ENCODE data around the gene TK2. TPM values are rescaled to one million over a fixed set of nuclear protein-coding genes. Genes with fewer than 3 reads are reported as not detected.

Gene TK2
- polyA plus RNA-seq, 2 donors, result 5.9 to 8.3 TPM

DNA sequence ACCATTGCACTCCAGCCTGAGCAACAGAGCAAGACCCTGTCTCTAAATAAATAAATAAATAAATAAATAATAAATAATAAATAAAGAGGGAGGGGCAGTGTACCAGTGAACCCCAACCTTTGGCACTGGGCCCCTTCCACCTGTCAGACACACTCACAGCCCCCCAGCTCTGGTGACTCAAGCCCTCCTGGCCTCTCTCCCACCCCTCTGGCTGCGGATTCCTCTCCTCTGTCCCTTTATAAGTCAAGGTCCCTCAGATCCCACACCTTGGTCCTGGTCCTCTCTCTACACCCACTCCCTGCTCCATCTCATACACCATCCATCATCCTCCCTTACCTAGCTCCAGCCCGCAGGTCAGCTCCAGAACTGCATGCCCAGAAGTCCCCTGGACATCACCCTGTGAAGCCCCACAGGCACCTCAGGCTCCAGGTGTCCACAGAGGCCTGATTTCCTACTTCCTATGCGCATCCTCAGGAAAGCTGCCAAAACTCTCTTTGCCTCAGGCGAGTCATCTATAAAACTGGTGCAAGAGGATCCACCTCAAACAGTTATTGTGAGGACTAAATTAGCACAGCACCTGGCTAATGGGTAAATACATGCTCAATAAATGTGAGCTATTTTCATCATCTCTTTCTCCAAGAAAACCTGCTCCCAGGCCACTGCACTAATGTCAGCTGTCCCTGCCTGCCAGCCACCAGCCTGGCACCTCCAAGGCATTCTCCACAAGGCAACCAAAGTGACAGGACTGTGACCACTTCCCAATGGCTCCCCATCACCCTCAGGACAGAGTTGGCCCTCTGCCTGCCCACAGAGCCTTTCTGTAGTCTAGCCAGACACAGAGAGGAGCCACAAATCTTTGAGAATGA is 76.0 kb downstream of the TK2 start:
- no peaks in the 10 kb centered on the region for H3K36me3 ChIP-seq (ENCODE audit: control insufficient read depth in 2 of 2, insufficient read depth in 2 of 2, low read length in 1 of 2)
- H3K4me3 ChIP-seq (ENCODE audit: low read depth in 1 of 2, low read length in 2 of 2), result no peak overlapping the region
- no peaks in the 10 kb centered on the region for H3K9me3 ChIP-seq (ENCODE audit: control insufficient read depth in 2 of 2, insufficient read depth in 1 of 2, low read depth in 1 of 2, low read length in 1 of 2)
- H3K27ac ChIP-seq (ENCODE audit: low read depth in 2 of 2, low read length in 1 of 2), result no peak overlapping the region
- 63 to 73% methylated on average over 4 of the region's 4 CpGs for WGBS, 2 donors
- H3K27me3 ChIP-seq (ENCODE audit: control insufficient read depth in 1 of 2, insufficient read depth in 2 of 2, low read length in 2 of 2), result no peaks in the 10 kb centered on the region
- peaks cover 0 to 4% of the 10 kb centered on the region in 2 donors for H3K4me1 ChIP-seq (ENCODE audit: control insufficient read depth in 2 of 2, insufficient read depth in 2 of 2, low read length in 1 of 2)

DNA sequence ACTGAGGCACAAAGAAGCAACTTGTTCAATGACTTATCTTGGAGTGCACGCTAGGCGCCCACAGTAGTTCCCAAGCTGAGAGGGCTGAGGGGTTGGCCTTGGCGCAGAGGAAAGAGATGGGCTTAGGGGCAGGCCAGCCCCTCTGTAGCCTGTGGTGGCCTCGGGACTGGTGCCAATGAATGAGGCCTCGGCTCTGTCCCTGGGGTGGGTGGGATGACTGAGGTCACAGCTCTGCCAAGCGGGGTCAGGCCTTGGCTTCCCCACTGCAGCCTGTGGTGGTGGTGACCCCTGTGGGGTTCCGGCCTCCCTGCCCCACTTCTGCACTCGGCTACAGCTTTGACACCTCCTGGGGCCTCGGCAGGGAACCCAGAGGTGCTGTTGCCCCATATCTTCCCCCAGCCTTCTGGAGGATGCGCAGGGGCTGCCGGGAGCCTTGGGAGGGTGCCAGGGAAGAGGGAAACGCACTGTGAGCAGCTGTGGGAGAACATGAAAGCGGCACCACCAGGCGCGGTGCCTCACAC is 76.8 kb downstream of the TK2 start:
- Histone ChIP-seq H3K36me3 (ENCODE audit: control insufficient read depth in 2 of 2, insufficient read depth in 2 of 2, low read length in 1 of 2) (no peaks in the 10 kb centered on the region), H3K27me3 (ENCODE audit: control insufficient read depth in 1 of 2, insufficient read depth in 2 of 2, low read length in 2 of 2) (no peaks in the 10 kb centered on the region), H3K27ac (ENCODE audit: low read depth in 2 of 2, low read length in 1 of 2) (no peak overlapping the region), H3K4me3 (ENCODE audit: low read depth in 1 of 2, low read length in 2 of 2) (no peak overlapping the region), H3K4me1 (ENCODE audit: control insufficient read depth in 2 of 2, insufficient read depth in 2 of 2, low read length in 1 of 2) (no peaks in the 10 kb centered on the region), H3K9me3 (ENCODE audit: control insufficient read depth in 2 of 2, insufficient read depth in 1 of 2, low read depth in 1 of 2, low read length in 1 of 2) (no peaks in the 10 kb centered on the region)
- 82 to 88% methylated on average over 15 of the region's 15 CpGs for WGBS, 2 donors

DNA sequence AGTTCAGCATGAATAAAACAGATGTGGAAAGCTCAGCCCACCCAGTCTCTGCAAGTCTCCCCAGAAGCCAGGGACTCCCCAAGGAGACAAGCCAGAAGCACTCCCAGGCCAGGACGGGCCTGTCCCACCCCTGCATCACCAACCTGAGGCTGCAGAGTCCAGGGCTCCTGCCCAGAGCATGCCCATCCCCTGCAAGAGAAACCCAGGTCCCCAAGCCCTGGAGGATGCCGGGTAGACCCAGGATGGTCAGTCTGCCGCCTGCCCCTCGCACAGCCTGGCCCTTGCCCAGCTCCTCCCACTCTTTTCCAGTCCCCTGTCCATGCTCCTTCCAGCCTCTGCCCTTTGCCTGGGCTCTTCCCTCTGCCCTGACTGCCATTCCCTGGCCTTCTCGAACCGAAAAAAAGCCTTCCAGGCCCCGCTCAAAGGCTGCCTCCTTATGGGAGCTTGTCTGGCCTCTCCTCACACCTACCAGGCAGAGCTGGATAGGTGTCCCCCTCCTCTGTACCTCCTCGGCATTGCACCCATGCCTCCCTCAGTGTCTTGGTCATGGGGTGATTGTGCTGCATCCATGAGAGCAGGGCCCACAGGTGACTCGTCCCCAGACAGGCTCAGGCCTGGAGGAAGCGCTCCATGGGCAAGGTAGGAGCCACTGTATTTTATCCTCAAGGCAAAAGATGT is 78.1 kb downstream of the TK2 start:
- H3K4me1 ChIP-seq (ENCODE audit: control insufficient read depth in 2 of 2, insufficient read depth in 2 of 2, low read length in 1 of 2), result no peaks in the 10 kb centered on the region
- no peaks in the 10 kb centered on the region for H3K9me3 ChIP-seq (ENCODE audit: control insufficient read depth in 2 of 2, insufficient read depth in 1 of 2, low read depth in 1 of 2, low read length in 1 of 2)
- no peaks in the 10 kb centered on the region for H3K36me3 ChIP-seq (ENCODE audit: control insufficient read depth in 2 of 2, insufficient read depth in 2 of 2, low read length in 1 of 2)
- H3K4me3 ChIP-seq (ENCODE audit: low read depth in 1 of 2, low read length in 2 of 2), result no peak overlapping the region
- no peak overlapping the region for H3K27ac ChIP-seq (ENCODE audit: low read depth in 2 of 2, low read length in 1 of 2)
- H3K27me3 ChIP-seq (ENCODE audit: control insufficient read depth in 1 of 2, insufficient read depth in 2 of 2, low read length in 2 of 2), result no peaks in the 10 kb centered on the region
- WGBS, 2 donors, result 88 to 91% methylated on average over 10 of the region's 10 CpGs

DNA sequence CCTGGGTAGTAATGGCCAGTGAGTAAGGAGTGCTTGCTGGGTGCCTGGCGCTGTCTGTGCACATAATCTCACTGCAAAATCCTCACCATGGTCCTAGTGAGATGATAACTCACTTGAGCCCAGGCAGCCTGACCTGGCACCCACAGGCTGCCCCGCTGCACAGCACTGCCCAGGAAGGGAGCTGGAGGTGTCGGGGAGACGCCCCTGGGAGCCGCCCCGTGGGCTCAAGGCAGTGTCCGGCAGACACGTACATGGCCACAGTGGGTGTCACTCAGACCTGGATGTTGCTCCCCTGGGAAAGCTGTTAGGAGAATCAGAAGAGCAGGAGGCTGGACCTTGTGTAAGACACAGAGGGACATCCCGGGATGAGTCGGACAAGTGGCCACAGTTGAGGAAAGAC is 78.7 kb downstream of the TK2 start:
- no peaks in the 10 kb centered on the region for H3K36me3 ChIP-seq (ENCODE audit: control insufficient read depth in 2 of 2, insufficient read depth in 2 of 2, low read length in 1 of 2)
- H3K9me3 ChIP-seq (ENCODE audit: control insufficient read depth in 2 of 2, insufficient read depth in 1 of 2, low read depth in 1 of 2, low read length in 1 of 2), result no peaks in the 10 kb centered on the region
- 94 to 95% methylated on average over 10 of the region's 10 CpGs for WGBS, 2 donors
- H3K27ac ChIP-seq (ENCODE audit: low read depth in 2 of 2, low read length in 1 of 2), result no peak overlapping the region
- H3K4me3 ChIP-seq (ENCODE audit: low read depth in 1 of 2, low read length in 2 of 2), result no peak overlapping the region
- no peaks in the 10 kb centered on the region for H3K27me3 ChIP-seq (ENCODE audit: control insufficient read depth in 1 of 2, insufficient read depth in 2 of 2, low read length in 2 of 2)
- no peaks in the 10 kb centered on the region for H3K4me1 ChIP-seq (ENCODE audit: control insufficient read depth in 2 of 2, insufficient read depth in 2 of 2, low read length in 1 of 2)

DNA sequence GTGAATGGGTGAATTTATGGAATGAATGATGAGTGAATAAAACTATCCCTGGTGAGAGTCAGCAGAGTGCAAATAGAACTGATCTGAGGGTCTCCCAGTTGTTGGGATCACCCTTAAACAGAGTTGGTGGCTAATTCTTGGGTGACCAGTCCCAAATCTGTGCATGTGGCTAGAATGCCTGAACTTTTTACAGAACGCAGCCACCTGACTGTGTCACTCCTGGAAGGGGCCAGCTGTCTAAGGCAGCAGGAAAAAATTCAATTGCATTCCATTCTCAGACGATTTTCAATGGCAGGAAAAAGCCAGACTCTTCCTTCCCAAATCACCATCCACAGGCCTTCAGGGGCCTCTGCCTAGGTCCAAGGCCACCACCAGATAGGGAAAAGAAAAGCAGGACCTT is 79.4 kb downstream of the TK2 start:
- no peaks in the 10 kb centered on the region for H3K9me3 ChIP-seq (ENCODE audit: control insufficient read depth in 2 of 2, insufficient read depth in 1 of 2, low read depth in 1 of 2, low read length in 1 of 2)
- no peaks in the 10 kb centered on the region for H3K36me3 ChIP-seq (ENCODE audit: control insufficient read depth in 2 of 2, insufficient read depth in 2 of 2, low read length in 1 of 2)
- H3K4me3 ChIP-seq (ENCODE audit: low read depth in 1 of 2, low read length in 2 of 2), result no peak overlapping the region
- 47 to 48% methylated on average over 2 of the region's 2 CpGs for WGBS, 2 donors
- H3K4me1 ChIP-seq (ENCODE audit: control insufficient read depth in 2 of 2, insufficient read depth in 2 of 2, low read length in 1 of 2), result no peaks in the 10 kb centered on the region
- H3K27ac ChIP-seq (ENCODE audit: low read depth in 2 of 2, low read length in 1 of 2), result no peak overlapping the region
- H3K27me3 ChIP-seq (ENCODE audit: control insufficient read depth in 1 of 2, insufficient read depth in 2 of 2, low read length in 2 of 2), result no peaks in the 10 kb centered on the region

DNA sequence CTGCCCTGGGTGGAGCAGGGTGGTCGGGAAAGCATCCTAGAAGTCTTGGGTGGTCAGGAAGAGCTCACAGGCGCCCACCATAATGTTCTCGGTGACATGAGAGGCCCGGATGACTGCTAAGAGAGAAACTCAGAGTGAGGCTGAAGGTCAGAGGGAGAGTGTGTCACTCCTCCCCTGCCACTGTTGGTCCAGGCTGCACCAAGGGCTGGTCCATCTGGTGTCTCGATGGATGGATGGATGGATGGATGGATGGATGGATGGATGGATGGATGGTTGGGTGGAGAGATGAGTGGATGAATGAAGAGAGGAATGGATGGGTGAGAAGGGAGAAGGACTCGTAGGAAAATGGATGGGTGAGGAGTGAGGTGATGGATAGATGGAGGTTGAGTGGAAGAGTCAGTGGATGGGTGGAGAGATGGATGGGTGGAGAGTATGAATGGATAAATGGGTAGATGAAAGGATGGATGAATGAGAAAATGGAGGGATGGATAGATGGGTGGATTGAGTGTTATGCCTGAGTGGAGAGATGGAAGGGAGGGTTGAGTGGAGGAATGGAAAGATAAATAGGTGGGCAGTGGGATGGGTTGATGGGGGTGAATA is 79.9 kb downstream of the TK2 start:
- 81 to 91% methylated on average over 6 of the region's 6 CpGs for WGBS, 2 donors
- Histone ChIP-seq H3K27me3 (ENCODE audit: control insufficient read depth in 1 of 2, insufficient read depth in 2 of 2, low read length in 2 of 2) (no peaks in the 10 kb centered on the region), H3K27ac (ENCODE audit: low read depth in 2 of 2, low read length in 1 of 2) (no peak overlapping the region), H3K36me3 (ENCODE audit: control insufficient read depth in 2 of 2, insufficient read depth in 2 of 2, low read length in 1 of 2) (no peaks in the 10 kb centered on the region), H3K4me3 (ENCODE audit: low read depth in 1 of 2, low read length in 2 of 2) (no peak overlapping the region), H3K9me3 (ENCODE audit: control insufficient read depth in 2 of 2, insufficient read depth in 1 of 2, low read depth in 1 of 2, low read length in 1 of 2) (no peaks in the 10 kb centered on the region), H3K4me1 (ENCODE audit: control insufficient read depth in 2 of 2, insufficient read depth in 2 of 2, low read length in 1 of 2) (no peaks in the 10 kb centered on the region)

DNA sequence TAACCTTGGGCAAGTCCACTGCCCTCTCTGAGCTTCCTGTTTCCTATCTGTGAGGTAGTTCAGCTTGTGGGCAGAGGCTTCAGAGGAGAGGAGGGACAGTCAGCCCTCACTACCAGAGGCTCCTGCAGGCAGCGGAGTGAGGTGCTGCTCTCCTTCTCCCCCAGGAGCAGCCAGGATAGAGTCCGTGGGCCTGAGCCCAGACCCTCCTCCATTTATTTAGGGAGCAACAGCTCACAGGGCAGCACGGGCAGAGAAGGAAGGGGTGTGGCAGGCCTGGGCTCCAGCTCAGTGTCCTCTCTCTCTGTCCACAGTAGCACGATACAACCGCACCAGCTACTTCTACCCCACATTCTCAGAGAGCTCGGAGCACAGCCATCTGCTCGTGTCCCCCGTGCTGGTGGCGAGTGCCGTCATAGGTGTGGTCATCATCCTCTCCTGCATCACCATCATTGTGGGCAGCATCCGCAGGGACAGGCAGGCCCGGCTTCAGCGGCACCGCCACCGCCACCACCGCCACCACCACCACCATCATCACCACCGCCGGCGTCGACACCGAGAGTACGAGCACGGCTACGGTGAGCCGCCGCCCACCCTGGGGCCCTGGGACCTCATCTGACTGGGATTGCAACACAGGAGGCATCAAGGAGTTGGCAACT is 80.5 kb downstream of the TK2 start:
- no peaks in the 10 kb centered on the region for H3K9me3 ChIP-seq (ENCODE audit: control insufficient read depth in 2 of 2, insufficient read depth in 1 of 2, low read depth in 1 of 2, low read length in 1 of 2)
- no peaks in the 10 kb centered on the region for H3K36me3 ChIP-seq (ENCODE audit: control insufficient read depth in 2 of 2, insufficient read depth in 2 of 2, low read length in 1 of 2)
- H3K4me3 ChIP-seq (ENCODE audit: low read depth in 1 of 2, low read length in 2 of 2), result no peak overlapping the region
- no peaks in the 10 kb centered on the region for H3K4me1 ChIP-seq (ENCODE audit: control insufficient read depth in 2 of 2, insufficient read depth in 2 of 2, low read length in 1 of 2)
- no peak overlapping the region for H3K27ac ChIP-seq (ENCODE audit: low read depth in 2 of 2, low read length in 1 of 2)
- WGBS, 2 donors, result 94% methylated on average over 26 of the region's 26 CpGs
- no peaks in the 10 kb centered on the region for H3K27me3 ChIP-seq (ENCODE audit: control insufficient read depth in 1 of 2, insufficient read depth in 2 of 2, low read length in 2 of 2)

DNA sequence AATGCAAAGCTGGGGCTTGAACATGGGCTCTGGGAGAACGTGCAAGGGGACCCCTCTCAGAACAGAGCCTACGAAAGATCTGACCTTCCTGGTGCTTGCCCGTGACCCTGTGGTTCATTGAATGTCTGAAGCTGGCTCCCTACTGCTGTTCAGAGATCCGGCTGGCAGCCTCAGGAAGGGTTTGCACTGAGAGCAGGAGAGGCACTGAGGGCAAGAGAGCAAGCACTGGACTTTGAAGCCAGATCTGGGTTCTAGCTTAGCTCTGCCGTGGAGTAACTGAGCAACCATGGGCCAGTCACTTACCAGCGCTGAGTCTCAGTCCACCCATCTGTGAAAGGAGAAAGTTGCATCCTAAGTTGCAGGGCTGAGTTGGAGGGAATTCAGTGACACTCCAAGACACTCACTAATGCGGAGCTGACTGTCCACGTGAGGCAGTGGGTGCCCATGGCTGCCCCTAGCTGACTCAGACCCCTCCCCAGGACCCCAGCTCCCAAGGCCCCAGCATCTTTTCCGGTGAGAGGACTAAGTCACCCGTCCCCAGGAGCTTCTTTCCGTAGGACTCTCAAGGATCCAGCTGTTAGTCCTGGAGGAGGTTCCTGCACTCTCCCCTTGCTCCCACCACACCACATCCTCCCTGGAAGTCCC is 81.5 kb downstream of the TK2 start:
- Histone ChIP-seq H3K9me3 (ENCODE audit: control insufficient read depth in 2 of 2, insufficient read depth in 1 of 2, low read depth in 1 of 2, low read length in 1 of 2) (no peaks in the 10 kb centered on the region), H3K4me1 (ENCODE audit: control insufficient read depth in 2 of 2, insufficient read depth in 2 of 2, low read length in 1 of 2) (no peaks in the 10 kb centered on the region), H3K36me3 (ENCODE audit: control insufficient read depth in 2 of 2, insufficient read depth in 2 of 2, low read length in 1 of 2) (no peaks in the 10 kb centered on the region), H3K27ac (ENCODE audit: low read depth in 2 of 2, low read length in 1 of 2) (no peak overlapping the region), H3K4me3 (ENCODE audit: low read depth in 1 of 2, low read length in 2 of 2) (no peak overlapping the region), H3K27me3 (ENCODE audit: control insufficient read depth in 1 of 2, insufficient read depth in 2 of 2, low read length in 2 of 2) (no peaks in the 10 kb centered on the region)
- 84 to 90% methylated on average over 11 of the region's 11 CpGs for WGBS, 2 donors

DNA sequence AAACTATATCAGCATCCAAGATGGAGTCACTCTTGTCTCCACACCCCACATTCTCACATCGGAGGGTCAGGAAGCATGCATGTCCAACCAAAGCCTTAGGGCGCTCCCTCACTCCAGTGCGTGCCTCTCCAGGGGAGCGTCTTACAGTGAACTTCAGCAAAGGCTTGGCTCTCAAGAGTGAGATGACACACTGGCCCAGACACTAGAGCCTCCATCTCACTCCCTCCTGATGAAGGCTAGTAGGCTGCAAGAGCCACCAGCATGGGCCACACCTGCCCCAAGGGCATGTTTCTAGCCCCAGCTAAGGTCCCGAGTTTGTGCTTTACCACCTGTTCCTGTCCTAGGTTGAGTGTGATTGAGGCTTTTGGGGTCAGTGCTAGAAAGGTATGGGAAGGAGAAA is 82.3 kb downstream of the TK2 start:
- no peaks in the 10 kb centered on the region for H3K36me3 ChIP-seq (ENCODE audit: control insufficient read depth in 2 of 2, insufficient read depth in 2 of 2, low read length in 1 of 2)
- WGBS, 2 donors, result 92 to 93% methylated on average over 5 of the region's 5 CpGs
- H3K27ac ChIP-seq (ENCODE audit: low read depth in 2 of 2, low read length in 1 of 2), result no peak overlapping the region
- no peaks in the 10 kb centered on the region for H3K27me3 ChIP-seq (ENCODE audit: control insufficient read depth in 1 of 2, insufficient read depth in 2 of 2, low read length in 2 of 2)
- no peak overlapping the region for H3K4me3 ChIP-seq (ENCODE audit: low read depth in 1 of 2, low read length in 2 of 2)
- no peaks in the 10 kb centered on the region for H3K9me3 ChIP-seq (ENCODE audit: control insufficient read depth in 2 of 2, insufficient read depth in 1 of 2, low read depth in 1 of 2, low read length in 1 of 2)
- no peaks in the 10 kb centered on the region for H3K4me1 ChIP-seq (ENCODE audit: control insufficient read depth in 2 of 2, insufficient read depth in 2 of 2, low read length in 1 of 2)

Data from esophagus (tissue), 2 donors.